ENCODE measurements around the gene ATP1A4. TPM values are rescaled to one million over a fixed set of nuclear protein-coding genes. Genes with fewer than 3 reads are reported as not detected.
A peak's percentile ranks its signal among the peaks of the same experiment; 100 is the strongest.

The ATP1A4 gene
- polyA plus RNA-seq, 4 donors, result 0.12 to 0.24 TPM; not detected in 2

DNA sequence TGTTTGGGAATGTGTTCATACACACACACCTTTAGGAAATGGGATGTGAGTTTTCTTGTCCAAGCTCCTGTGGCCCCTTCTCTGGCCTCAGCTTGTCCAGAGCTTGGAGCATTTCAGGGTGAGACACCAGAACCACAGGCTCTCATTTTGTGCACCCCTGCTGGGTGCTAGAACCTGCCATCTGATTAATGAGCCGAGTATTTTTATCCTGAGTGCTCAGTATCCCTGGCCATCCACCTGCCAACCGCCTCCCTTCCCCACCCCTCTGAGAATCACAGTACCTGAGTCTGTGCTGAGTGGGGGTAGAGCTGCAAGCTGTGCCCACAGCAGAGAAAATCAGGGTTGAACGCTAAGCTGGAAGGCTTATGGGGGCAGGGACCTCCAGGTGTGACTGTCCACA, 40.4 kb downstream of the ATP1A4 start:
- Histone ChIP-seq H3K4me1 (ENCODE audit: control insufficient read depth in 3 of 3, insufficient read depth in 2 of 3, low read depth in 1 of 3, low read length in 2 of 3) (peaks cover 0 to 18% (median 0%) of the 10 kb centered on the region in 3 donors), H3K27ac (ENCODE audit: low read depth in 1 of 3, low read length in 2 of 3) (no peak overlapping the region), H3K4me3 (ENCODE audit: low read depth in 1 of 3, low read length in 3 of 3) (no peak overlapping the region), H3K36me3 (ENCODE audit: control insufficient read depth in 3 of 3, insufficient read depth in 2 of 3, low read depth in 1 of 3, low read length in 3 of 3) (no peaks in the 10 kb centered on the region), H3K9me3 (ENCODE audit: control insufficient read depth in 2 of 2, insufficient read depth in 1 of 2, low read depth in 1 of 2, low read length in 1 of 2) (no peaks in the 10 kb centered on the region), H3K27me3 (ENCODE audit: control insufficient read depth in 3 of 3, insufficient read depth in 3 of 3, low read length in 3 of 3) (no peaks in the 10 kb centered on the region)
- WGBS, 3 donors, result 65 to 86% (median 84%) methylated on average over 3 of the region's 3 CpGs
- FAIRE-seq (no peak), DNase-seq (no peak)

DNA sequence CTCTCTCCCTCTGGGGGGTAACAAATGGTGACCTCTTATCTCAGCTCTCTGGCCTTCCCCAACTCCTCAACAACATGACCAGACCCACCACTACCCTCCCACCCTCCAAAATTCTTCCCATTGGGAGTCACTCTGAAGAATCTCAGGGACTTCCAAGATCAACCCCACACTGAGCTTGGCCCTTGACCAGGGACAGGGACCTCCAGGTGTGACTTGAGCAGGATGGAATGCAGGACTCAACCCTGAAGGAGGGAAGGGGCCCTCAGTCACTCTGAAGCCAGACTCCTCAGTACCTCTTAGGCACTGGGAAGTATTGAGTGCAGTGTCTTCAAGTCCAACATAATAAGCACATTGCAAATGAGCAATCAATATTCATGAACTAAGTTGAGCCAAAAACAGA, 40.8 kb downstream of the ATP1A4 start:
- FAIRE-seq, result no peak
- Histone ChIP-seq H3K4me3 (ENCODE audit: low read depth in 1 of 3, low read length in 3 of 3) (no peak overlapping the region), H3K27me3 (ENCODE audit: control insufficient read depth in 3 of 3, insufficient read depth in 3 of 3, low read length in 3 of 3) (no peaks in the 10 kb centered on the region), H3K36me3 (ENCODE audit: control insufficient read depth in 3 of 3, insufficient read depth in 2 of 3, low read depth in 1 of 3, low read length in 3 of 3) (no peaks in the 10 kb centered on the region), H3K27ac (ENCODE audit: low read depth in 1 of 3, low read length in 2 of 3) (no peak overlapping the region), H3K4me1 (ENCODE audit: control insufficient read depth in 3 of 3, insufficient read depth in 2 of 3, low read depth in 1 of 3, low read length in 2 of 3) (peaks cover 0 to 18% (median 0%) of the 10 kb centered on the region in 3 donors), H3K9me3 (ENCODE audit: control insufficient read depth in 2 of 2, insufficient read depth in 1 of 2, low read depth in 1 of 2, low read length in 1 of 2) (no peaks in the 10 kb centered on the region)
- DNase-seq, result no peak

DNA sequence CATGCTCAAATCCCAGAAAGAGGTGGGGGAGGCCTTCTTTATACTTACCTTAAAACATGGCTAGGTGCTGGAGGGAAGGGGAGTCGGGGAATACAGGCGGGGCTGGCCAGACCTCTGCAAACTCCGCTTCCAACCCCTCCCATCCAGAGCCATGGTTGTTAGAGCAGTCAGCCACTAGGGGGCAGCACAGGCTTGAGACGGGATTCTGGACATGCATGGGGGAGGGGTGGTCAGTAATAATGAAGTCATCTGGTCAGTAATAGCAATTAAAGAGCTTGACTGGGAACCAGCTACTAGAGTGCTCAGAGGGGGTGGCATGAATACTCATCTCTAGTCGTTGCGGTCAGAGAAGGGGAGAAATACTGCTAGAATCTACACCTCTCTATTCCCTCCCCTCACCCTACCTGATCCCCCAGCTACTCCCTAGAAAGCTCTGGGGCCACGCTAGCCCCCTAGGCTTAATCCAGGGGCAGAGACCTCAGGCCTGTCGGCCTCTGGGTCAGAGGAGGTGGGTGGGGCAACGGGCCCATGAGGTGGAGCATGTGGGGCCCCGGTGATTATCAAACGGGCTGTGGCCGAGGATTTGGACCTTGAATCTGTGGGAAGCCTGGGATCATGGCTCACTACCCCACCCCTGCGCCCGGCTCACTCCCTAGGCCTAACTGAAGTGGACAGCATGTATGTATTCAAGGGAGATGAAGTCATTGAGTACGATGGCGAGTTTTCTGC, 41.9 kb downstream of the ATP1A4 start:
- DNase-seq (peak; percentile 86 to 89), FAIRE-seq (no peak)
- 9 to 29% (median 17%) methylated on average over 16 of the region's 16 CpGs for WGBS, 3 donors
- peak overlapping the region in 1 of 3 donors; percentile 66 for H3K27ac ChIP-seq (ENCODE audit: low read depth in 1 of 3, low read length in 2 of 3)
- peak overlapping the region in 1 of 3 donors; percentile 1 for H3K4me3 ChIP-seq (ENCODE audit: low read depth in 1 of 3, low read length in 3 of 3)
- H3K27me3 ChIP-seq (ENCODE audit: control insufficient read depth in 3 of 3, insufficient read depth in 3 of 3, low read length in 3 of 3), result no peaks in the 10 kb centered on the region
- no peaks in the 10 kb centered on the region for H3K9me3 ChIP-seq (ENCODE audit: control insufficient read depth in 2 of 2, insufficient read depth in 1 of 2, low read depth in 1 of 2, low read length in 1 of 2)
- H3K36me3 ChIP-seq (ENCODE audit: control insufficient read depth in 3 of 3, insufficient read depth in 2 of 3, low read depth in 1 of 3, low read length in 3 of 3), result no peaks in the 10 kb centered on the region
- H3K4me1 ChIP-seq (ENCODE audit: control insufficient read depth in 3 of 3, insufficient read depth in 2 of 3, low read depth in 1 of 3, low read length in 2 of 3), result peaks cover 0 to 18% (median 0%) of the 10 kb centered on the region in 3 donors

DNA sequence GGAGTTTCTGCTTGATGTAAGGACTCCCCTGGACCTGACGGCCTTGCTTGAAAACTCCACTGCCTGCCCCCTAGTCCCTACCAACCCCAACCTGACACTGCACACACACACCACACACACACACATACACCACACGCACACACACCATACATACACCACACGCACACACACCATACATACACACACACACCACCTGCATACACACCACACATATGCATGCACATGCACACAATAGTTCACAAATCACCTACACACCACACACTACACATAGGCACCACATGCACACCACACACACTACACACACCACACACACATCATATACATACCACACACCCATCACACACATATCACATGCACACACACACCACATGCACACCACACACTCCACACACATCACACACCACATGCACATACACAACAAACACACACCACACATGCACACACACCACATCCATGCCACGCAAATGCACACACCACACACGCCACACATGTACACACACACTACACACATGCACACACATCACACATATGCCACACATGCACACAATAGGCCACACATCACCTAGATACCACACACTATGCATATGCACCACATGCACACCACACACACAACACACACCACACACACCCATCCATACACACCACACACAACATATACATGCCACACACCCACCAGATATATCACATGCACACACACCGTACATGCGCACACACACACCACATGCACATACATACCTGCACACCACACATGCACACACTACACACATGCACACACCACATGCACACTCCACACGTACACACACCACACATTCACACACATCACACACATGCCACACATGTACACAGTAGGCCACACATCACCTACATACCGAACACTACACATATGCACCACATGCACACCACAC, 42.7 kb downstream of the ATP1A4 start:
- Histone ChIP-seq H3K4me3 (ENCODE audit: low read depth in 1 of 3, low read length in 3 of 3) (no peak overlapping the region), H3K27ac (ENCODE audit: low read depth in 1 of 3, low read length in 2 of 3) (no peak overlapping the region), H3K36me3 (ENCODE audit: control insufficient read depth in 3 of 3, insufficient read depth in 2 of 3, low read depth in 1 of 3, low read length in 3 of 3) (no peaks in the 10 kb centered on the region), H3K27me3 (ENCODE audit: control insufficient read depth in 3 of 3, insufficient read depth in 3 of 3, low read length in 3 of 3) (no peaks in the 10 kb centered on the region), H3K4me1 (ENCODE audit: control insufficient read depth in 3 of 3, insufficient read depth in 2 of 3, low read depth in 1 of 3, low read length in 2 of 3) (peaks cover 0 to 18% (median 0%) of the 10 kb centered on the region in 3 donors), H3K9me3 (ENCODE audit: control insufficient read depth in 2 of 2, insufficient read depth in 1 of 2, low read depth in 1 of 2, low read length in 1 of 2) (no peaks in the 10 kb centered on the region)
- DNase-seq (no peak), FAIRE-seq (no peak)
- 87 to 91% (median 89%) methylated on average over 9 of the region's 9 CpGs for WGBS, 3 donors

DNA sequence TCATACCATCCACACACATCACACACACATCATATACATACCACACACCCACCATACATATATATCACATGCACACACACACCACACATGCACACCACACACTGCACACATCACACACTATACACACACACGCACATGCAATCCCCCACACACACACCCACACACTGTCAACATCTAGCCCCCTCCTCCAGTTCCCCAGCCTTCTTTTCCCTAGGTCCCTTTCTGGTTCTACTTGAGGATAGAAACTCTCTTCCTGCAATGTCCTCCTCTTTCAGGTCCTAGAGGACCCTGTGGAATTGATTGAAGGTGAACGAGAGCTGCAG, 43.3 kb downstream of the ATP1A4 start:
- H3K36me3 ChIP-seq (ENCODE audit: control insufficient read depth in 3 of 3, insufficient read depth in 2 of 3, low read depth in 1 of 3, low read length in 3 of 3), result no peaks in the 10 kb centered on the region
- FAIRE-seq (no peak), DNase-seq (no peak)
- 77 to 85% (median 80%) methylated on average over 2 of the region's 2 CpGs for WGBS, 3 donors
- H3K9me3 ChIP-seq (ENCODE audit: control insufficient read depth in 2 of 2, insufficient read depth in 1 of 2, low read depth in 1 of 2, low read length in 1 of 2), result no peaks in the 10 kb centered on the region
- no peak overlapping the region for H3K27ac ChIP-seq (ENCODE audit: low read depth in 1 of 3, low read length in 2 of 3)
- no peaks in the 10 kb centered on the region for H3K27me3 ChIP-seq (ENCODE audit: control insufficient read depth in 3 of 3, insufficient read depth in 3 of 3, low read length in 3 of 3)
- no peak overlapping the region for H3K4me3 ChIP-seq (ENCODE audit: low read depth in 1 of 3, low read length in 3 of 3)
- H3K4me1 ChIP-seq (ENCODE audit: control insufficient read depth in 3 of 3, insufficient read depth in 2 of 3, low read depth in 1 of 3, low read length in 2 of 3), result peaks cover 0 to 18% (median 0%) of the 10 kb centered on the region in 3 donors

DNA sequence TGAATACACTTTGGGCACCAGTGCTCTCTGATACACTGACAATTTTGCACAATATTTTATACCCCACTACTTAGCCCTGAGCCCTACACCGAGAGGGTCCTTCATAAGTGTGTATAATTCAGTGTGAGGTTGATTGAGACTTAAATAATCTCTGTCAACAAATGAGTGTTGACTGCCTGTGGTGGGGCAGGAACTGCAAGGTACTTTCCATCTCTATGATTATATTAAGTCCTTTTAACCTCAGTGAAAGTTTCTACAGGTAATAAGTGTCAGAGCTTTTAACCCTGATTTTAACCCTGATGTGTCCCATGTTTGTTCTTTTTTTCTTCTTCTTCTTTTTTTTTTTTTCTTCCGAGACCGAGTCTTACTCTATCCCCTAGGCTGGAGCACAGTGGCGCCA, 44.7 kb downstream of the ATP1A4 start:
- H3K9me3 ChIP-seq (ENCODE audit: control insufficient read depth in 2 of 2, insufficient read depth in 1 of 2, low read depth in 1 of 2, low read length in 1 of 2), result no peaks in the 10 kb centered on the region
- H3K27ac ChIP-seq (ENCODE audit: low read depth in 1 of 3, low read length in 2 of 3), result no peak overlapping the region
- DNase-seq (no peak), FAIRE-seq (no peak)
- H3K4me1 ChIP-seq (ENCODE audit: control insufficient read depth in 3 of 3, insufficient read depth in 2 of 3, low read depth in 1 of 3, low read length in 2 of 3), result peaks cover 0 to 15% (median 0%) of the 10 kb centered on the region in 3 donors
- 85 to 89% (median 88%) methylated on average over 4 of the region's 4 CpGs for WGBS, 3 donors
- H3K36me3 ChIP-seq (ENCODE audit: control insufficient read depth in 3 of 3, insufficient read depth in 2 of 3, low read depth in 1 of 3, low read length in 3 of 3), result no peaks in the 10 kb centered on the region
- H3K27me3 ChIP-seq (ENCODE audit: control insufficient read depth in 3 of 3, insufficient read depth in 3 of 3, low read length in 3 of 3), result no peaks in the 10 kb centered on the region
- no peak overlapping the region for H3K4me3 ChIP-seq (ENCODE audit: low read depth in 1 of 3, low read length in 3 of 3)

DNA sequence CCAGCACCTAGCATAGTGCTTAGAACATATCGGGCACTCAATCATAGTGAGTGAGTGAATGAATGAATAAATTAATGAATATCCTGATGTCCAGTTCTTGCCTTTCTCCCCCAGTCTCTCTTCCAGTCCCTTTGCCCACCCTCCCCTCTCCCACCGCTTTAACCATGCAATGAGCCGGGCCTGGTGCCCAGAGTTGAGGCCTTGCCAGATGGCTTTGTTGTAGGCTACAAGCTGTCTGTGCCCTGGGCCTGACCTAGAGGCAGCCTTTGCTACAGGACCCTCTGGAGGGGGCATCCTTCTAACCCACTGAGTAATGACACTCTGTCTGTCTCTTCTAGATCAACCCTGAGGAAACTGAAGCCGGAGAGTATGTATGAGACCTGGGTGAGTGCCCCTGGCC, 45.8 kb downstream of the ATP1A4 start:
- FAIRE-seq, result no peak
- Histone ChIP-seq H3K27me3 (ENCODE audit: control insufficient read depth in 3 of 3, insufficient read depth in 3 of 3, low read length in 3 of 3) (no peaks in the 10 kb centered on the region), H3K9me3 (ENCODE audit: control insufficient read depth in 2 of 2, insufficient read depth in 1 of 2, low read depth in 1 of 2, low read length in 1 of 2) (no peaks in the 10 kb centered on the region), H3K27ac (ENCODE audit: low read depth in 1 of 3, low read length in 2 of 3) (no peak overlapping the region), H3K4me3 (ENCODE audit: low read depth in 1 of 3, low read length in 3 of 3) (no peak overlapping the region), H3K4me1 (ENCODE audit: control insufficient read depth in 3 of 3, insufficient read depth in 2 of 3, low read depth in 1 of 3, low read length in 2 of 3) (peaks cover 0 to 15% (median 0%) of the 10 kb centered on the region in 3 donors), H3K36me3 (ENCODE audit: control insufficient read depth in 3 of 3, insufficient read depth in 2 of 3, low read depth in 1 of 3, low read length in 3 of 3) (no peaks in the 10 kb centered on the region)
- DNase-seq, result no peak
- WGBS, 3 donors, result 90 to 99% (median 95%) methylated on average over 4 of the region's 4 CpGs

DNA sequence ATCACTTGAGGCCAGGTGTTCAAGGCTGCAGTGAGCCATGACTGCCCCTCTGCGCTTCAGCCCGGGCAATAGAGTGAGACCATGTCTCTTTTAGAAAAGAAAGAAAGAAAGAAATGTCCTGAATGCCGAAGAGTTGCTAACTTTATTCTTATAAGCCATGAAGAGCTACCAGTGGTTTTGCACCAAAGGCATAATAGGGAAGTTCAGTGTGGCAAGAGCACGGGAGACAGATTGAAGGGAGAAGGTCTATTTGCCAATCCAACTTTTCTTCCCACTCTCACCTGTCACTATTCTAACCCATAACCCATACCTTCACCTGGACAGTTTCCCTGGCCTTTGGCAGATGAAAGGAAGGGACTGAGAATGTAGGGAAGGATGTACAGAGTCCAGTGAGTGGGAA, 49.4 kb downstream of the ATP1A4 start:
- H3K27me3 ChIP-seq (ENCODE audit: control insufficient read depth in 3 of 3, insufficient read depth in 3 of 3, low read length in 3 of 3), result no peaks in the 10 kb centered on the region
- H3K4me1 ChIP-seq (ENCODE audit: control insufficient read depth in 3 of 3, insufficient read depth in 2 of 3, low read depth in 1 of 3, low read length in 2 of 3), result peaks cover 0 to 4% (median 0%) of the 10 kb centered on the region in 3 donors
- DNase-seq (no peak), FAIRE-seq (no peak)
- H3K9me3 ChIP-seq (ENCODE audit: control insufficient read depth in 2 of 2, insufficient read depth in 1 of 2, low read depth in 1 of 2, low read length in 1 of 2), result no peaks in the 10 kb centered on the region
- no peak overlapping the region for H3K4me3 ChIP-seq (ENCODE audit: low read depth in 1 of 3, low read length in 3 of 3)
- H3K27ac ChIP-seq (ENCODE audit: low read depth in 1 of 3, low read length in 2 of 3), result no peak overlapping the region
- 73 to 89% (median 77%) methylated on average over 4 of the region's 4 CpGs for WGBS, 3 donors
- no peaks in the 10 kb centered on the region for H3K36me3 ChIP-seq (ENCODE audit: control insufficient read depth in 3 of 3, insufficient read depth in 2 of 3, low read depth in 1 of 3, low read length in 3 of 3)

All from small intestine (tissue), 7 donors.